Liver (tissue), 2 donors: Measurements from ENCODE around the gene CROT.

ENCODE experiments used
- ATF3 ChIP-seq: IDR thresholded peaks from 2 replicates; pipeline ENCODE4 v1.6.1; 2016; ENCODE audit warnings: antibody characterized with exemption
- EGR1 ChIP-seq, 2 donors: IDR thresholded peaks; 2 replicates each; pipeline ENCODE4 v1.6.1; 2016 to 2018; ENCODE audit warnings: antibody characterized with exemption in 2 of 2, low read depth in 2 of 2
- FOXA2 ChIP-seq: IDR thresholded peaks from 2 replicates; pipeline ENCODE4 v1.6.1; 2016; ENCODE audit warnings: antibody characterized with exemption
- JUND ChIP-seq, 2 donors: IDR thresholded peaks; 2 replicates each; pipeline ENCODE4 v1.6.1; 2016; ENCODE audit warnings: antibody characterized with exemption in 2 of 2
- RAD21 ChIP-seq, 2 donors: IDR thresholded peaks; 2 replicates each; pipeline ENCODE4 v1.6.1; 2016; ENCODE audit warnings: antibody characterized with exemption in 2 of 2, mild to moderate bottlenecking in 2 of 2
- donor health status: healthy.

GRCh38 chr7:87342231-87342630, 3.2 kb upstream of the CROT start:
- TF ChIP-seq RAD21 (IDR thresholded peaks at IDR 0.05): no peak
- TF ChIP-seq ATF3: no peak
- no peak for TF ChIP-seq JUND (IDR thresholded peaks at IDR 0.05)
- no peak for TF ChIP-seq EGR1 (IDR thresholded peaks at IDR 0.05; ENCODE audit: low read depth in 2 of 2)
- no peak for TF ChIP-seq FOXA2
